ENCODE data around the gene SLC29A4.

DNA sequence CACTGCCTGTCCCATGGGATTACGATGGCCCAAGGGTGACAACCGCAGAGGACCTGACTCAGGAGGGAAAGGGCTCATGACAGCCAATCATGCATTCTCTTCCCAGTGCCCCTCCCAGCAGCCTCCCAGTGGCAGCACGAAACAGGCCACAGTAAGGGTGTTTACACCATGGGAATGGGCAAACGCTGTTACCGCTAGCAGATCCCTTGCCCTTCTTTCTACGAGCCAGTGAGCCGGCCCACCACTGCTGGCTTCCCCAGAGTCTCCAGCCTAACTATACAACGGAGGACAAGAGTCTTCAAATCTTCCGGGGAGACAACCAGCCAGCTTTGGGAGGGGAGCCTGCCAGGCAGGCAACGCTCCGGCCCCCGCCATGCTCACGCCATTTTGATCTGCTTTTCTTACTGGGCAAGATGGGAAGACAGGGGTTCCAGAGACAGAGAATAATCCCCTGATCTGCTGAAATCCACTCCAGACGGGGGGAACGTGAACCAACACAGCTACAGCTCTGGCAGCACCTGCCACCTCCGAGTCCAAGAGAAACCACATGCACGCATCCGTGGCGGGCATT, 69.8 kb downstream of the SLC29A4 start:
- TF ChIP-seq TAF1 (IDR thresholded peaks at IDR 0.05; ENCODE audit: borderline replicate concordance, low read depth, low read length) (no peak), POLR2A (IDR thresholded peaks at IDR 0.05; ENCODE audit: low read depth, low read length) (no peak), POLR2AphosphoS5 (IDR thresholded peaks at IDR 0.05; ENCODE audit: low read depth, low read length) (no peak)
